DND-41 (cell line): Measurements from ENCODE around the gene EEFSEC.

Experiments used
- ATAC-seq: fragments of 200-7000 bp; cut with Tn5 transposase; 3 replicates; pipeline ENCODE4 v1.9.1; 2021; ENCODE audit warnings: low read depth; ENCODE audit not compliant: insufficient read depth
- DNase-seq: peaks from one replicate; pipeline ENCODE4 v3.0.0-alpha.2; 2020
- H2AFZ ChIP-seq: 2 replicates; pipeline ENCODE4 v1.6.0; 2012; ENCODE audit warnings: low read depth, low read length
- H3K27ac ChIP-seq: 2 replicates; pipeline ENCODE4 v1.5.1; 2012; ENCODE audit warnings: low read length, inconsistent platforms
- H3K27me3 ChIP-seq: fragments of 200-600 bp; sonication (generic); 2 replicates; pipeline ENCODE4 v1.6.0; 2012; ENCODE audit warnings: low read length, mild to moderate bottlenecking, inconsistent platforms; ENCODE audit not compliant: insufficient read depth, poor library complexity
- H3K36me3 ChIP-seq: 2 replicates; pipeline ENCODE4 v1.5.1; 2012; ENCODE audit warnings: low read length, inconsistent platforms; ENCODE audit not compliant: insufficient read depth
- H3K4me1 ChIP-seq: 2 replicates; pipeline ENCODE4 v1.5.1; 2012; ENCODE audit warnings: mild to moderate bottlenecking, low read length; ENCODE audit not compliant: insufficient read depth
- H3K4me2 ChIP-seq: 2 replicates; pipeline ENCODE4 v1.6.0; 2012; ENCODE audit warnings: mild to moderate bottlenecking, moderate library complexity, low read length, inconsistent platforms; ENCODE audit not compliant: insufficient read depth
- H3K4me3 ChIP-seq, 2 experiments: fragments of 200-600 bp in 1 of 2; shearing (Covaris generic) in 1 of 2; 2 replicates each; pipeline ENCODE4 v1.5.1; 2012 to 2016; ENCODE audit warnings: inconsistent platforms in 2 of 2, low read length in 2 of 2, mild to moderate bottlenecking in 2 of 2, low read depth in 1 of 2, moderate library complexity in 1 of 2
- H3K79me2 ChIP-seq: 2 replicates; pipeline ENCODE4 v1.6.0; 2012; ENCODE audit warnings: low read length, inconsistent platforms; ENCODE audit not compliant: insufficient read depth
- H3K9ac ChIP-seq: 2 replicates; pipeline ENCODE4 v1.6.0; 2012; ENCODE audit warnings: low read depth, mild to moderate bottlenecking, inconsistent platforms, low read length, moderate library complexity
- H3K9me3 ChIP-seq: 2 replicates; pipeline ENCODE4 v1.5.1; 2012; ENCODE audit warnings: low read length, moderate library complexity, mild to moderate bottlenecking, inconsistent platforms; ENCODE audit not compliant: insufficient read depth, severe bottlenecking
- H4K20me1 ChIP-seq: 2 replicates; pipeline ENCODE4 v1.6.0; 2012; ENCODE audit warnings: low read length; ENCODE audit not compliant: insufficient read depth
- EZH2 ChIP-seq: IDR thresholded peaks from 3 replicates; pipeline ENCODE4 v1.6.1; 2012; ENCODE audit warnings: borderline replicate concordance, low read depth, mild to moderate bottlenecking, moderate library complexity, low read length, inconsistent platforms; ENCODE audit not compliant: severe bottlenecking
- TF ChIP-seq, protein P1 (sequence below): IDR thresholded peaks from 2 replicates; pipeline ENCODE4 v1.5.1; 2012; ENCODE audit warnings: borderline replicate concordance, low read length, moderate library complexity, mild to moderate bottlenecking; ENCODE audit not compliant: poor library complexity, severe bottlenecking; ENCODE audit errors: extremely low read depth

The EEFSEC gene

DNA sequence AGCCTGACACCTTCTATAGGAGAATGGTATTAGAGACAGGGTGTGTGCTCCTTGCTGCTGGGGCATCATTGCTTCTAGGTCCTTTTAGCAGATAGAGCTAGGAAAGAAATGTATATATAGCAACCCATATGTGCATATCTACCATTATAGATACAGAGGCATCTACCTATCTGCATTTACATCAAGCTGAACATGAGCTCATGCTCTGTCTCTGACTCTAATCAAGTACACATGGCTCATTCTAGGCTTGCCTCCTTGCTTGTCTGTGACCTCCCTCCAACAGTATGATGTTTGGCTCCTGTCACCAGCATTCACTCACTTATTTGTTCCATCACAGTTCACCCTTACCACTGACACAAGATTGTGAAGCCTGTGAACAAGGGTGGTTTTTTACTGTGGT, 133.4 kb downstream of the EEFSEC start:
- H3K4me2 ChIP-seq = no peak overlapping the region
- no peaks in the 10 kb centered on the region for H4K20me1 ChIP-seq
- H3K4me1 ChIP-seq = no peaks in the 10 kb centered on the region
- H3K79me2 ChIP-seq = no peaks in the 10 kb centered on the region
- peaks cover 24% of the 10 kb centered on the region for H3K36me3 ChIP-seq
- no peak for TF ChIP-seq EZH2
- TF ChIP-seq, protein P1, sequence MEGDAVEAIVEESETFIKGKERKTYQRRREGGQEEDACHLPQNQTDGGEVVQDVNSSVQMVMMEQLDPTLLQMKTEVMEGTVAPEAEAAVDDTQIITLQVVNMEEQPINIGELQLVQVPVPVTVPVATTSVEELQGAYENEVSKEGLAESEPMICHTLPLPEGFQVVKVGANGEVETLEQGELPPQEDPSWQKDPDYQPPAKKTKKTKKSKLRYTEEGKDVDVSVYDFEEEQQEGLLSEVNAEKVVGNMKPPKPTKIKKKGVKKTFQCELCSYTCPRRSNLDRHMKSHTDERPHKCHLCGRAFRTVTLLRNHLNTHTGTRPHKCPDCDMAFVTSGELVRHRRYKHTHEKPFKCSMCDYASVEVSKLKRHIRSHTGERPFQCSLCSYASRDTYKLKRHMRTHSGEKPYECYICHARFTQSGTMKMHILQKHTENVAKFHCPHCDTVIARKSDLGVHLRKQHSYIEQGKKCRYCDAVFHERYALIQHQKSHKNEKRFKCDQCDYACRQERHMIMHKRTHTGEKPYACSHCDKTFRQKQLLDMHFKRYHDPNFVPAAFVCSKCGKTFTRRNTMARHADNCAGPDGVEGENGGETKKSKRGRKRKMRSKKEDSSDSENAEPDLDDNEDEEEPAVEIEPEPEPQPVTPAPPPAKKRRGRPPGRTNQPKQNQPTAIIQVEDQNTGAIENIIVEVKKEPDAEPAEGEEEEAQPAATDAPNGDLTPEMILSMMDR = no peak
- H3K27ac ChIP-seq = no peak overlapping the region
- no peak overlapping the region for H2AFZ ChIP-seq
- peaks cover 2% of the 10 kb centered on the region for H3K9me3 ChIP-seq
- no peak for DNase-seq
- H3K9ac ChIP-seq = no peak overlapping the region
- H3K4me3 ChIP-seq = no peak overlapping the region
- no peaks in the 10 kb centered on the region for H3K27me3 ChIP-seq
- ATAC-seq = no peak

DNA sequence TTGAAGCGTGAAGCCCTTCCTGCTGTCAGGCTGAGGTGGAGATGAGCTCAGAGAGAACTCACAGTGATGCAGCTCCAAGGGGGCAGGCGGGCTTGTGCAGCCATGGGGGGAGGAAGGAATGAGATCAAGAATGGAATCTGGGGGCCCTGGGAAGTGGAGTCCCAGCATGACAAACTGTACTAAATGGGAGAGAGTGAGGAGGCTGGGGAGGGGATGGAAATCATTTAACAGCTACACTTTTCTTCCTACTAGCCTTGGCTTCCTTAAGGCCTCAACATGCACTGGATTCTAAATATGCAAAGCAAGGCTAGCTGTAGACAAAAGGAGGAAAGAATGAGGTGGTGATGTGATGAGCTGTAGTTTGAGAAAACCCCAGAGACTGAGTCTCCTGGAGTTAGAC, 133.9 kb downstream of the EEFSEC start:
- Histone ChIP-seq H3K4me2 (no peak overlapping the region), H3K27me3 (no peaks in the 10 kb centered on the region), H3K27ac (no peak overlapping the region), H3K4me1 (no peaks in the 10 kb centered on the region), H4K20me1 (no peaks in the 10 kb centered on the region), H3K4me3 (no peak overlapping the region), H3K9me3 (peaks cover 2% of the 10 kb centered on the region), H2AFZ (no peak overlapping the region), H3K79me2 (no peaks in the 10 kb centered on the region), H3K36me3 (peaks cover 24% of the 10 kb centered on the region), H3K9ac (no peak overlapping the region)
- TF ChIP-seq, protein P1 = no peak
- DNase-seq = no peak
- ATAC-seq = no peak

DNA sequence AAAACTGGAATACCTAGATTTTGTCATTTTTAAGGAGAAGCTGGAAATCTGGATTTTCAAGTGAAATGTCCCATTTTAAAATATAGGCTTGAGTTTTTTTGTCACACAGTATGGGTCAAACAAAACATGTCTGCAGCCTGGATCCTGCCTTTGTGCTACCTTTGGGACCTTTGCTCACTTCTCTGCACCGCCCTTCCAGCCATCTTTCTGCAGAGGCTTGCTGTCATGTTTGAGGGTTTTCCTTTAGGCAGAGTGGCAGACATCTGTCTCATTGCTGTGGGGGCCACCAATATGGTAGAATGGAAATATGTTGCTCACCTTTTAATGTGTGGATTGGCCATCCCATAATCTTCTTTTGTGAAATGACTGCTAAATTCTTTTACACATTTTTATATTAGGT, 136.3 kb downstream of the EEFSEC start:
- H3K79me2 ChIP-seq = no peaks in the 10 kb centered on the region
- DNase-seq (no peak), ATAC-seq (no peak)
- H3K27ac ChIP-seq = no peak overlapping the region
- H3K27me3 ChIP-seq = no peaks in the 10 kb centered on the region
- peaks cover 2% of the 10 kb centered on the region for H3K9me3 ChIP-seq
- no peak overlapping the region for H3K4me3 ChIP-seq
- no peak for TF ChIP-seq EZH2
- TF ChIP-seq, protein P1 = no peak
- H3K9ac ChIP-seq = no peak overlapping the region
- H2AFZ ChIP-seq = no peak overlapping the region
- no peak overlapping the region for H3K4me2 ChIP-seq
- H3K4me1 ChIP-seq = no peaks in the 10 kb centered on the region
- no peaks in the 10 kb centered on the region for H4K20me1 ChIP-seq
- H3K36me3 ChIP-seq = peaks cover 11% of the 10 kb centered on the region; the same call in 1 of the 2 replicates

DNA sequence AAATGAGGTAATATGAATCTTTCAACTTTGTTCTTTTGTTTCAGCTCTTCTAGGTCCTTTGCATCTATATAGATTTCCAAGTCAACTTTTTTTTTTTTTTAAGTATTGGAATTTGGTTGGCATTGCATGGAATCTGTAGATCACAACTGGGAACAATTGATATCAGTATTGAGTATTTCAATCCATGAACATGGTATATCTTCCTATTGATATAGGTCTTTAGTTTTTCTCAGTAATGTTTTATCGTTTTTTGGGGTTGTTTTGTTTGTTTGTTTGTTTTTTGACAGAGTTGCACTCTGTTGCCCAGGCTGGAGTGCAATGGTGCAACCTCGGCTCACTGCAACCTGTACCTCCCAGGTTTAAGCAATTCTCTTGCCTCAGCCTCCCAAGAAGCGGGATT, 137.2 kb downstream of the EEFSEC start:
- DNase-seq (no peak), ATAC-seq (no peak)
- TF ChIP-seq, protein P1 = no peak
- no peak for TF ChIP-seq EZH2
- Histone ChIP-seq H3K27ac (no peak overlapping the region), H3K4me1 (no peaks in the 10 kb centered on the region), H3K27me3 (no peaks in the 10 kb centered on the region), H3K4me2 (no peak overlapping the region), H3K4me3 (no peak overlapping the region), H3K9ac (no peak overlapping the region), H3K36me3 (peaks cover 11% of the 10 kb centered on the region; the same call in 1 of the 2 replicates), H2AFZ (no peak overlapping the region), H3K79me2 (no peaks in the 10 kb centered on the region), H3K9me3 (peaks cover 2% of the 10 kb centered on the region), H4K20me1 (no peaks in the 10 kb centered on the region)
